NCI-H748 (cell line): ENCODE results near the gene KDM4E.
"Not testable (repeated sequence)": the region's sequence is repeated elsewhere in the genome, so short reads cannot be mapped to it uniquely, and the experiment has no call there.

Experiments
- DNase-seq: peaks from one replicate; lab custom pipeline; 2025; ENCODE audit not compliant: unreplicated experiment; lab: John Stamatoyannopoulos, UW

KDM4E gene

DNA sequence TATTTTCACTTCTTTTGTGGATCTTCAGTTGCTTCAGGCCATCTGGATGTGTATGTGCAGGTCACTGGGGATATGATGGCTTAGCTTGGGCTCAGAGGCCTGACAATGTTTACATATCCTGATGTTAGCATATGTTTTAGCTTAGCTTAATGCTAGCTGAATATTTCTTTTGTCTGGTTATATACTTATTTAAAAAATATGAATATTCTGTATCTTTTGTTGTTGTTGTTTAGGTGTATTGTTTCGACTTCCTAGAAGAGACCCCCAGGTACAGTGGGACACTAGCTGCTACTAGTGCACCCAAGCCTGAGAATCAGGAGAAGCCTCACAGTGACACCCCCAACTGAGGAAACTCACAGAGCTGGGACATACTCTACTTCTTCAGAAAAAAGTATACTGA, at the start of gene KDM4E:
KDM4E (plus strand) TSS at position 301 of the 400 bp plus-strand sequence. CDS start 300 bp downstream, outside the sequence.
- DNase-seq = no peak

DNA sequence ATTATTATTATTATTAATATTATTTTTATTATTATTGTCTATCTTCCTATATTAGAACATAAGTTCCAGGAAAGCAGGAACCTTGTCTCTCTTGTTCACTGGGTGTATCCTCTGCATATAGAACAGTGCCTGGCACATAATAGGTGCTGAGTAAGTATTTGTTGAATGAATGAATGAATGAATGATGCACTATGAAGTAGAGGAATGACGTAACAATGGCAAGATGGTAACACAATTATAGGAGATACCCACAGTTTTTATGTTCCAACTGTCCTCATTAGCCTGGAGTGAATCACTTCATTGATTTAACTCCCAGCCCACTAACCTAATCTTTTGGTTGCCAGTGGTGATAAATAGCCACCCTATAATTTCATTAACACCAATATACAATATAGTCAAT, 49.5 kb upstream of the KDM4E start:
- no peak for DNase-seq

DNA sequence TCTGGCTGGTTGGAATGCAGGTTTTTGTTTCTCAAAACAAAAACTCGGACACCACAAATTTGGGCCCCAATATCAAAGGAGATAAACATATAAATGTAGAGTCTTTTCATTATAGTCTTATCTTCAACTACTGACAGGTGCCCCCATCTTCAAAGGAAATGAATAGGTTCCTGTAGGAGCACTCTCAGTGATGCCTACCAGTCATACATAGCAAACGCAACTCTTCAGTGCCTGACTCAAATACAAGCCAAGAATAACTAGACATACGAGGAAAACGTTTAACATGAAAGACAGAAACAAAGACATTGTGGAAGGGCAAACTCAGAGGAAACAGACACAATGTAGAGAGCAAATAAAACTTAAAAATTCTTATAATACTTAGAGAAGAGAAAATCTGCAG, 37.7 kb upstream of the KDM4E start:
- no peak for DNase-seq

DNA sequence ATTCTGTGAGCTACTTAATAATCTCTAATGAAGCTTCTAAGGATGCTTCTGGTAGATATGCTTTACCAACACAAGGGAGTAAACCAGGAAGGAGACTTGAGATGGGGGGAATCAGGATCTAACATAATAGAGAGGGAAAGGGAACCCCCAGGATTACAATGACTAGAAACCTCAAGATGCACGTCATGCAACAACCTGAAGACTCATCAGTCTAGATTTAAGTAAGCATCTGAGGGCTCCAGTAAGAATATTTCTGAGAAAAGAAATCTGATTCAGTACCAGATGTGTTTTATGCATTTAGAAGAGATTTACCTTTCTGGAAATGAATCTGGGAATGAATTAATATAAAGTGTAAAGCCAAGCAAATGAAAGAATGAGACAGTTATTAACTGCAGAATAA, 36.3 kb upstream of the KDM4E start:
- no peak for DNase-seq

DNA sequence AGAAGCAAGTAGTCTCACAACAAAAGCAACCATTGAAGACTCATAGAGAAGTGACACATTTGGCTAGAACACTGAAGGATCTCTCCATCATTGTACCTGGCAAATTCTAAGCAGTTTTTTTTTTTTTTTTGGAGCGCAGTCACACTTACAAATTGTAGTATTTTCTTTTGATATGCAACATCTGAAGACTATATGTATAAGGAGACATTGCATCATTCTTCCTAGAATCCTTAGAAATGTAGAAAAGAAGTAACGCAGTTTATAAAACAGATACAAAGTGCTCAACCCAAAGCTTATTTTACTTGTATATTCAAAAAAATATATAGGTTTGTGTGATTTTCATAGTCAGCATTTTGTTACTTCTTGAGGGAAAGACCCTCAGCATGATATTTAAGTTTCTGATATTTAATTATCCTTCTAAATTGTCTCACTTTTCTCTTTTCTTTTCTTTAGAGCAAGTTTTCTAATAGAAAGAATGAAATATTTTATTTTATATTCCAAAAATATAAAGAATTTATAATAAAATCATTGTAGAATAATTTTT, 31.6 kb upstream of the KDM4E start:
- no peak for DNase-seq

DNA sequence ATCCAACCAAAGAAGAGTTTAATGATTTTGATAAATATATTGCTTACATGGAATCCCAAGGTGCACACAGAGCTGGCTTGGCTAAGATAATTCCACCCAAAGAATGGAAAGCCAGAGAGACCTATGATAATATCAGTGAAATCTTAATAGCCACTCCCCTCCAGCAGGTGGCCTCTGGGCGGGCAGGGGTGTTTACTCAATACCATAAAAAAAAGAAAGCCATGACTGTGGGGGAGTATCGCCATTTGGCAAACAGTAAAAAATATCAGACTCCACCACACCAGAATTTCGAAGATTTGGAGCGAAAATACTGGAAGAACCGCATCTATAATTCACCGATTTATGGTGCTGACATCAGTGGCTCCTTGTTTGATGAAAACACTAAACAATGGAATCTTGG, 27.6 kb upstream of the KDM4E start:
- no peak for DNase-seq

DNA sequence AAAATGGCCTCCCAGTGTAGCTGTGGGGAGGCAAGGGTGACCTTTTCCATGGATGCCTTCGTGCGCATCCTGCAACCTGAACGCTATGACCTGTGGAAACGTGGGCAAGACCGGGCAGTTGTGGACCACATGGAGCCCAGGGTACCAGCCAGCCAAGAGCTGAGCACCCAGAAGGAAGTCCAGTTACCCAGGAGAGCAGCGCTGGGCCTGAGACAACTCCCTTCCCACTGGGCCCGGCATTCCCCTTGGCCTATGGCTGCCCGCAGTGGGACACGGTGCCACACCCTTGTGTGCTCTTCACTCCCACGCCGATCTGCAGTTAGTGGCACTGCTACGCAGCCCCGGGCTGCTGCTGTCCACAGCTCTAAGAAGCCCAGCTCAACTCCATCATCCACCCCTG, 26.8 kb upstream of the KDM4E start:
- DNase-seq = no peak

DNA sequence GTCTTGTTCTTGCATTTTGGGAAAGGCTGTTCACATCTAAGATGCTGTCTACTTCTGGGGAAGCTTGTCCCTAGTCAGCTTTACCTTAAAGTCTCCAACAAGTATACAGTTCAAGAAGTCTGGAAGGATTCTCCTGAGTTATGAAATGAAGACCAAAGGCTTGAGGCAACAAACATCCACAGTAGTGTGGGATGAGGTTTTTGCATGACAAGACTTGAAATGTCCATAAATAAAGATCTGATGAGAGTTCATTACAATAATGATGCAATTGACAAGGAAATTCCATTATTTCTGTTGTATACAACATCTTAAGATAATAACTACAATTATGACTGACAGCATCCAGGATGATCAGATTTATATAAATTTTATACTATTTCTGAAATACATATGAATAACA, 21.3 kb upstream of the KDM4E start:
- no peak for DNase-seq

DNA sequence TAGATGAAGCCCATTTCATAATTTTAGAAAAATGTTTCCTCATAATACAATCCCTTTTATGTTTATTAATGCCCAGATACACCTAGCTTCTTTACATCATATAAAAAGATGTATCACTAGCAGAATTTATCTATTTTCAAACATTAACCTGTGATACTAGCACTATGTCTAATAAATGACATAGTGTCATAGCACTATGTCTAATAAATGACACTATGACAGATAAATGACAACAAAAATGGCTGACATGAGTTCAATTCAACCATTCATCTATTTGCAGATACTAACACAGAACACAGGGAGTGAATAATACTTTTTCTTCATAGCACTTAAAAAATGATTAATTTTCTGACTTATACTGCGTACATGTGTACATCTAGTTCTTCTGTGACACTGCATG, 19.4 kb upstream of the KDM4E start:
- no peak for DNase-seq

DNA sequence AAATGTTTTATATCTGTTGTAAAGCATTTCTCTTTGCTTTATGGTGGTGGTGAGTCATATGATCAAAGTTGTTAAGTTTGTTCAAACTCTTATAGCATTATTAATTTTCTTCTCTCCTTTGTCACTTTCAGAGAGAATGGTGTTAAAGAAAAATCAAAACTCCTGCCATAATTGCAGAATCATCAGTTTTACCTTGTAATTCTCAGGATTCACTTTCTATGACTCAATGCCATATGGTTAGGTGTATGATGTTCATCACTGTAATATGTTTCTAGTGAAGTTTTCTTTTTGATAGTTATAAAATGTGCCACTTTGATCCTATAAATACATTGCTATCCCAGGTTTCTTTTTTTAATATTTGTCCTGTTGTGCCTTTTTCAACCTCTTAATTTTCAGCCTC, 13.7 kb upstream of the KDM4E start:
- no peak for DNase-seq

DNA sequence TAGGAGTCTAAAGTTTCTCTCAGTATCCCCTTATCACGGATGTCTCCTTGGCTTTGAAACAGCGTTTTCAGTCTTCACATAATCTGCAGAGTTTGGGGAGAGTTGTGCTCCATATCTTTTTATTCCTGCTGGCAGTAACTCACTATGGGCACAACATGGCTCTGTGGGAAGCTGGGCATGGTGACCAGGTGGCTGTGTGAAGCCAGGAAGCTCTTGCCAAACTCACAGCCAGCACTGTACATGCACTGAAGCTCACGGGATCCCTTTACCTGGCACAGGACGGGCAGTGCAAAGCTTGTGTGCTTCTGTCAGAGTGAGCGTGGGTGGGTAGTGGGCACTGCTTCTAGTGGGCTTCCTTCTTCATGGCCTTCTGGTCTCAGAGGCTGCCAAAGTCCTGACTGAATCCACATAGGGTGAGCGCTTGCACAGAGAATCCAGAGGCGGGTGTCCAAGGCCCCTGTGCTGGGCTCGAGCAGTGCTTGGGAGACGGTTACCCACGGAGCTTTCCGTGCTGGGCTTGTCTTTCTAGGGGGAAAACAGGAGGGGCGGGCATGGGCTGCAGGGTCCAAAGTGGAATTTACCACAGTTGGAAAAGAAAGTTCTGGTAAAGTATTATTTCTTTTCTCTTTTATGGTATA, 10.8 kb upstream of the KDM4E start:
- no peak for DNase-seq

DNA sequence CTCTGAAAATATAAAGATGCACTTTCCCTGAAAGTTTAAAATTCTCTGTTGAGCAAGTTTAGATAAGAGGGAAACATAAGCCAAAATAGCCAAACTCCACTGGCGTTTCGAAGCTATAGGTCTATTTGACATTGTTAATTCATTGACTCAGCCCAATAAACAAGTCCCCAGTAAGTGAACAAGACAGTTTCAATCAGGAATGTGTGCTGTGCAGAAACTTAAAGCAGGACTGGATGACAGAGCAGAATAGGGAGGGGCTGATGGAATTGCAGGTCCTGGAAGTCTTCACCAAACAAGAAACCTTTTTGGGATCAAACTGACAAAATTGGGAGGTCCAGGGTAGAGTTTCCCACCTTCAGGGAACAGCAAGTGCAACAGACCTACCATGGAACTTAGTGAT, 8.9 kb upstream of the KDM4E start:
- DNase-seq = no peak

DNA sequence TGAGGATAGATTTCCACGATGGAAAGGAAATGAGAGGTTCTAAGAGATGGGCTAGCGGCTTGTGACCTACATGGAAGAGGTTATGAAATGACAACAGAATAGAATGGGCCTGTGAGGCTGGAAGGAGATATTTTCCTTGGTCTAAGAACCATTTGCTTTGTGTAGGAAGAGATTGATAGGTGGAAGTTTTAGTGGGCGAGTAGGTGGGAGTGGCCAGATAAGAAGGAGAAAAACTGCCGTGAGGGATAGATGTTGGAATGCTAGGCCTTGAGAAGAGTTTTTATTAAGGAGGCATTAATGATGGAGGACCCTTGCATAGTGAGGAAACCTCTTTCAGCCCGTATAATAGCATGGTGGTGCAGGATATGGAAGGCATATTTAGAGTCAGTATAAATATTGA, 3.6 kb upstream of the KDM4E start:
- not testable (repeated sequence) for DNase-seq

DNA sequence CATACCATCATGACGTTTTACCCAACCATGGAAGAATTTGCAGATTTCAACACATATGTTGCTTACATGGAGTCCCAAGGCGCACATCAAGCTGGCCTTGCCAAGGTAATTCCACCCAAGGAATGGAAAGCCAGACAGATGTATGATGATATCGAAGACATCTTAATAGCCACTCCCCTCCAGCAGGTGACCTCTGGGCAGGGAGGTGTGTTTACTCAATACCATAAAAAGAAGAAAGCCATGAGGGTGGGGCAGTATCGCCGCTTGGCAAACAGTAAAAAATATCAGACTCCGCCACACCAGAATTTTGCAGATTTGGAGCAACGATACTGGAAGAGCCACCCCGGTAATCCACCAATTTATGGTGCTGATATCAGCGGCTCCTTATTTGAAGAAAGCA, 536 bp downstream of the KDM4E start:
- not testable (repeated sequence) for DNase-seq

DNA sequence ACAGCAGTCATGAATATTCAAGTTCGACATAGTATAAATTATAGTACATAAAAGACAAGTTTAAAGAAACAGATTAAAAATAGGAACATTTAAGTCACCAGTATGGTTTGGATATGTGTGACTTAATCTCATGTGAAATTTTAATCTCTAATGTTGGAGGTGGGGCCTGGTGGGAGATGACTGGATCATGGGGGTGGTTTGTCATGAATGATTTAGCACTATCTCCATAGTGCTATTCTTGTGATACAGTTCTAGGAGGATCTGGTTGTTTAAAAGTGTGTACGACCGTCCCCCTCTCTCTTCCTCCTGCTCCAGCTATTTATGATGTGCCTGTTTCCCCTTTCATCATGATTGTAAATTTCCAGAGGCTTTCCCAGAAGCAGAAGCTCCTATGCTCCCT, 3.3 kb downstream of the KDM4E start:
- no peak for DNase-seq

DNA sequence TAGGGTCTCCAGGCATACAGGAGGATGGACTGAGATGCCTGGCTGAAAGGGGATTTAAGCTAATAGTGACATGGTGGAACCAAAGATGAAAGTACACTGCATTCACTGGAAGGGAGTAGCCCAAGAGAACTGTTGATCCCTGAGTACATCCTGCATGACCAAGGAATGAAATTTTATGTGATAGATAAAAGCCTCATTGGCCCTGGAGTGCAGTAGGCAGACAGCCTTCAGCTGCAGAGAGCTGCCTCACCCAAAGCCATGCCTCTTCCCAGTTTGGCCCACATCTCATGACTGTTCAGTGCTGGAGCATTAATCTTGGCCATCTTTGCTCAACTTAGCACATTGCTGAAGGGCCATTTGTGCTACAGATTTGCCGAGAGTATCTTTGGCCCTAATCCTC, 8.0 kb downstream of the KDM4E start:
- DNase-seq = no peak

DNA sequence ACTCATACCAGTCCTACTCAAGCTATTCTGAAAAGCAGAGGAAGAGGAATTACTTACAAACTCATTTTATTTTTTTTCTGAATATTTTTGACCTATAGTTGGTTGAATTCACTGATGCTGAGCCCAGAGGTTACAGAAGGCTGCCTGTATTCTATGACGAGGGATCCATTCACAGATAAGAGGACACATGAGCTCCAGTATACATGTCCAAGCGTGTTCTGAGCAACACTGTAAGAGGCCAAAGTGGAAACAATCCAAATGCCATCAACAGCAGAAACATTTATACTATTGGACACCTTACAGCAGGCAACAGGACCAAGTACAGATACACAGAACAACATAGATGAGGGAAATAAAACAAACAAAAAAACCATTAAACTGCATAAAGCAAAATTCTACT, 10.3 kb downstream of the KDM4E start:
- DNase-seq = no peak

DNA sequence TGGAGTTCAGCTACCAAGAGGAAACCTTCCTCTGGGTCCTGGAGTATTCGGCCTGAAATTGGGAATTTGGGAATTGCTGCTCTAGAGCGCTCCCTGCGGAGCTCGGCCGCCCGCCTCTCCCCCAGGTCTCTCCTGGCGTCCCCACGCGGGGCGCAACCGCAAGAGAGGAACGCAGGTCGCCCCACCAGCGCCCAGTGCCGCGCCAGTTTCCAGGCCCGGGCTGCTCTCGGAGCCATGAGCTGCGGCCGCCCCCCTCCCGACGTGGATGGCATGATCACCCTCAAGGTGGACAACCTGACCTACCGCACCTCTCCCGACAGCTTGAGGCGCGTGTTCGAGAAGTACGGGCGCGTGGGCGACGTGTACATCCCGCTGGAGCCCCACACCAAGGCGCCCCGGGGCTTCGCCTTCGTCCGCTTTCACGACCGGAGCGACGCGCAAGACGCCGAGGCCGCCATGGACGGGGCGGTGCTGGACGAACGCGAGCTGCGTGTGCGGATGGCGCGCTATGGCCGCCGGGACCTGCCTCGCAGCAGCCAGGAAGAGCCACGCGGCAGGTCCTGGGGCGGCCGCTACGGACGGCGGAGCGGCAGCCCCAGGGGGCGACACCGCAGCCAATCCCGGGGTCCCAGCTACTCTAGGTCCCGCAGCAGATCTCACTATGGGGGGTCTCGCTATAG, 12.4 kb downstream of the KDM4E start:
- DNase-seq = not testable (repeated sequence)

DNA sequence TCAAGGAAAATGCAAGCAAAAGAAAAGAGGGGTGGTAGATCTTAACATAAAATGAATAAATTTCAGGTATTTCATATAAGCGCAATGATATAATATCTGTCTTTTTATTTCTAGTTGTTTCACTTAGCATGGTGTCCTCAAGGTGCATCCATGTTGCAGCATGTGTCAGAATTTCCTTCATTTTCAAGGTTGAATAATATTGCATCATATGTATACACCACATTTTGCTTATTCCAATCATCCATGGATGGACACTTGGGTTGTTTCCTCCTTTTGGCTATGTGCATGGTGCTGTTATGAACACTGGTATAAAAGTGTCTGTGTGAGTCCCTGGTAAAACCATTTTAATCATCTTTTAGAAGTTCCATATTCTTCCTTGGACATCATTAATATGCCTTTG, 17.2 kb downstream of the KDM4E start:
- DNase-seq = no peak

DNA sequence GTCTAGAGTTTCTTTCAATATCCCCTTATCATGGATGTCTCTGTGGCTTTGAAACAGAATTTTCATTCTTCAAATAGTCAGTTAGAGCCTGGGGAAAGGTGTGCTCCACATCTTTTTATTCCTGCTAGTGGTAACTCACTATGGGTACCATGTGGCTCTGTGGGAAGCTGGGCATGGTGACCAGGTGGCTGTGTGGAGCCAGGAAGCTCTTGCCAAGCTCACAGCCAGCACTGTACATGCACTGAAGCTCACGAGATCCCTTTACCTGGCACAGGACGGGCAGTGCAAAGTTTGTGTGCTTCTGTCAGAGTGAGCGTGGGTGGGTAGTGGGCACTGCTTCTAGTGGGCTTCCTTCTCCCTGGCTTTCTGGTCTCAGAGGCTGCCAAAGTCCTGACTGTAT, 17.8 kb downstream of the KDM4E start:
- DNase-seq = no peak

DNA sequence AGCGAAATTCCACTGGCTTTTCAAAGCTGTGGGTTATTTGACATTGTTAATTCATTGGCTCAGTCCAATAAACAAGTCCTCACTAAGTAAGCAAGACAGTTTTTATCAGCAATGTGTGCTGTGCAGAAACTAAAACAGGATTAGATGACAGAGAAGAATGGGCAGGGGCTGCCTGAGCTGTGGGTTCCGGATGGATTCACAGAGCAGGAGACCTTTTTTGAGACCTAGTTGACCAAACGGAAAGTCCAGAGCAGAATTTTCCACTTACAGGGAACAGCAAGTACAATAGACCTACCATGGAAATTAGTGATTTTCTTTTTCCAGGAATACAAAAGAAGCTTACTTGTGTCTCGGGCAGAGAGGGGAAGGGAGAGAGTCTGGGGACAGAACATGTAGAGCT, 19.0 kb downstream of the KDM4E start:
- no peak for DNase-seq

DNA sequence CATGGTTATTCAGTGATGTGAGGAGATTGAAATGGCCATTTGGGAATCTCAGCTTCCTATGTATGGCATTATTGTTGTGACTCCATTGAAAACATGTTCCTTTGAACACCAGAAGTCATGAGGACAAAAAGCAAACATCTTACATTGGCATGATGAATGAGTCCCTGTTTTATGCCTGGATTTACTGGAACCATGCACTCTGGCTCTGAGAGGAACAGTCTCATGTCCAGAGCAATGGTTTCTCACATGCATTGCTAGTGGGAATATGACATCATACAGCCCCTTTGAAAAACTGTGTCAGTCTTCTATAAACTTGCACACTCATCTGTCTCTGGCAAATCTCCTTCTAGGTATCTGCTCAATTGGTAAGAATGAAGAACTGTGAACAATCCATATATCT, 20.8 kb downstream of the KDM4E start:
- DNase-seq = no peak

DNA sequence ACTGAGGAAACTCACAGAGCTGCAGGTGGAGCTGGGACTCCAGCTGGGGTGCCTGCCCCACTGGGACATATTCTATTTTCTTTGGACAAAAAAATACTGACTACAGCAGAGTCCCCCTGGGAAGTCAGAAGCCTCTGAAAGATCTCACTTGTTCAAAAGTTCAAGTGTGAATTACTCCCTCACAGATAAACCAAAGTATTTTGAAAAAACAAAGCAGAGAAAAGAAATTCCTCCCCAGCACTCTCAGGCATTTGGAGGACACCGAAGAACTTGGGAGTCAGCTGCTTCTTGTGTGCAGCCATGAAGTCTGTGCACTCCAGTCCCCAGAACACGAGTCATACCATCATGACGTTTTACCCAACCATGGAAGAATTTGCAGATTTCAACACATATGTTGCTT, 24.1 kb downstream of the KDM4E start, which contains the start of gene KDM4F:
KDM4F (plus strand) TSS at position 301 of the 400 bp plus-strand sequence.
- not testable (repeated sequence) for DNase-seq
